ENCODE results near the gene LLGL1.

DNA sequence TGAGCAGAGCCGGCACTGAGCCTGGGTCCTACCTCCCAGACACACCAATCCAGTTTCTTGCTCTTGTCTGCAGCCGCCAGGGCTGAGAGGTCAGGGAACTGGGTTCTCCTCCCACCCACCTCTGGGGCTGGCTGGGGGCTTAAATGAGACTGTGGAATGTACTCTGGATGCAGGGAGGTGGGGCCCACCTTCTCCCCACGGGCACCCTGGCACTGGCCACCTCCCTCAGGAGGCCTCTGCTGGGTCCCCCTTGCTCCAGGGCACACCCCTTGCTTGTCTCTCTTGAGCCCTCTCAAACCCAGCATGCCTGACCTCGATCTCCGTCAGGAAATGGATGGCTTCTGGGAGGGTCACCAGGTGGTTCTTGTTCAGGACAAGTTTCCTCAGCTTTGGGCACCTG lies 26.7 kb downstream of the LLGL1 start:
- no peak for TF ChIP-seq EZH2 (IDR thresholded peaks at IDR 0.05; ENCODE audit: borderline replicate concordance, low read length)
- TF ChIP-seq, protein P1, sequence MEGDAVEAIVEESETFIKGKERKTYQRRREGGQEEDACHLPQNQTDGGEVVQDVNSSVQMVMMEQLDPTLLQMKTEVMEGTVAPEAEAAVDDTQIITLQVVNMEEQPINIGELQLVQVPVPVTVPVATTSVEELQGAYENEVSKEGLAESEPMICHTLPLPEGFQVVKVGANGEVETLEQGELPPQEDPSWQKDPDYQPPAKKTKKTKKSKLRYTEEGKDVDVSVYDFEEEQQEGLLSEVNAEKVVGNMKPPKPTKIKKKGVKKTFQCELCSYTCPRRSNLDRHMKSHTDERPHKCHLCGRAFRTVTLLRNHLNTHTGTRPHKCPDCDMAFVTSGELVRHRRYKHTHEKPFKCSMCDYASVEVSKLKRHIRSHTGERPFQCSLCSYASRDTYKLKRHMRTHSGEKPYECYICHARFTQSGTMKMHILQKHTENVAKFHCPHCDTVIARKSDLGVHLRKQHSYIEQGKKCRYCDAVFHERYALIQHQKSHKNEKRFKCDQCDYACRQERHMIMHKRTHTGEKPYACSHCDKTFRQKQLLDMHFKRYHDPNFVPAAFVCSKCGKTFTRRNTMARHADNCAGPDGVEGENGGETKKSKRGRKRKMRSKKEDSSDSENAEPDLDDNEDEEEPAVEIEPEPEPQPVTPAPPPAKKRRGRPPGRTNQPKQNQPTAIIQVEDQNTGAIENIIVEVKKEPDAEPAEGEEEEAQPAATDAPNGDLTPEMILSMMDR (IDR thresholded peaks at IDR 0.05; ENCODE audit: low read length) = no peak
